ENCODE results near the gene ACAD10. TPM values are rescaled to one million over a fixed set of nuclear protein-coding genes. Genes with fewer than 3 reads are reported as not detected.

ACAD10 gene
- total and polyA plus RNA-seq, 2 experiments from 2014 or later: 7.6 to 12.0 TPM

GRCh38 chr12:111785651-111786050 is 99.8 kb downstream of the ACAD10 start:
- Histone ChIP-seq H2AFZ (no peak overlapping the region), H3K4me2 (ENCODE audit: unreplicated experiment) (no peak overlapping the region), H3K27me3 (replicated peaks; ENCODE audit: insufficient read depth) (no peaks in the 10 kb centered on the region), H3F3A (ENCODE audit: insufficient read depth) (no peaks in the 10 kb centered on the region), H3K9me3 (ENCODE audit: low read depth) (no peaks in the 10 kb centered on the region), H3K4me1 (ENCODE audit: insufficient read depth) (peaks cover 4% of the 10 kb centered on the region), H3K36me3 (ENCODE audit: low read depth) (0 out of 2 replicates have a peak, but pooled peaks cover 6% of the 10 kb centered on the region), H4K20me1 (ENCODE audit: insufficient read depth) (no peaks in the 10 kb centered on the region), H3K79me2 (ENCODE audit: insufficient read depth) (no peaks in the 10 kb centered on the region), H3K9ac (no peak overlapping the region), H3K27ac (no peak overlapping the region), H3K4me3 (no peak overlapping the region), H3K9me2 (ENCODE audit: insufficient read depth) (no peaks in the 10 kb centered on the region)
- 70 to 73% methylated on average over 2 of the region's 2 CpGs for WGBS, 2 experiments (ENCODE audit: low coverage in 1 of 2, low lambda C conversion rate in 2 of 2, missing lambda C conversion rate in 2 of 2)
- in situ Hi-C loops (cut with MboI): no loop called here
- peak; percentile 73 for DNase-seq
- TF ChIP-seq EZH2 (IDR thresholded peaks at IDR 0.05; ENCODE audit: insufficient read depth, poor library complexity, severe bottlenecking) (no peak), EZH2phosphoT487 (IDR thresholded peaks at IDR 0.05; ENCODE audit: insufficient read depth, low read depth) (no peak)

- no peak overlapping the region for H3K4me3 ChIP-seq
- in situ Hi-C loops (cut with MboI): no loop called here
- no peak for TF ChIP-seq EZH2 (IDR thresholded peaks at IDR 0.05; ENCODE audit: insufficient read depth, poor library complexity, severe bottlenecking)
- TF ChIP-seq EZH2phosphoT487 (IDR thresholded peaks at IDR 0.05; ENCODE audit: insufficient read depth, low read depth): no peak
- peaks cover 4% of the 10 kb centered on the region for H3K4me1 ChIP-seq (ENCODE audit: insufficient read depth)
- no peak overlapping the region for H3K27ac ChIP-seq
- H3K9me2 ChIP-seq (ENCODE audit: insufficient read depth): no peaks in the 10 kb centered on the region
- H3K9me3 ChIP-seq (ENCODE audit: low read depth): no peaks in the 10 kb centered on the region
- H3F3A ChIP-seq (ENCODE audit: insufficient read depth): no peaks in the 10 kb centered on the region
- peak overlapping the region; percentile 53 for H2AFZ ChIP-seq
- no peaks in the 10 kb centered on the region for H3K36me3 ChIP-seq (ENCODE audit: low read depth)
- DNase-seq: peak; percentile 47
- no peaks in the 10 kb centered on the region for H3K27me3 ChIP-seq (replicated peaks; ENCODE audit: insufficient read depth)
- H3K9ac ChIP-seq: no peak overlapping the region
- 75 to 84% methylated on average over 7 to 8 of the region's 8 CpGs for WGBS, 2 experiments (ENCODE audit: low coverage in 1 of 2, low lambda C conversion rate in 2 of 2, missing lambda C conversion rate in 2 of 2)
- H4K20me1 ChIP-seq (ENCODE audit: insufficient read depth): no peaks in the 10 kb centered on the region
- no peaks in the 10 kb centered on the region for H3K79me2 ChIP-seq (ENCODE audit: insufficient read depth)
- H3K4me2 ChIP-seq (ENCODE audit: unreplicated experiment): no peak overlapping the region
These were observed 102.4 kb downstream of the ACAD10 start for GRCh38 chr12:111788178-111788654.

GRCh38 chr12:111789779-111790178 is 103.9 kb downstream of the ACAD10 start:
- H4K20me1 ChIP-seq (ENCODE audit: insufficient read depth): no peaks in the 10 kb centered on the region
- no peak overlapping the region for H3K4me2 ChIP-seq (ENCODE audit: unreplicated experiment)
- no peak overlapping the region for H2AFZ ChIP-seq
- H3K27me3 ChIP-seq (replicated peaks; ENCODE audit: insufficient read depth): no peaks in the 10 kb centered on the region
- no peaks in the 10 kb centered on the region for H3F3A ChIP-seq (ENCODE audit: insufficient read depth)
- no peaks in the 10 kb centered on the region for H3K79me2 ChIP-seq (ENCODE audit: insufficient read depth)
- no peak overlapping the region for H3K9ac ChIP-seq
- no peaks in the 10 kb centered on the region for H3K9me2 ChIP-seq (ENCODE audit: insufficient read depth)
- no peak overlapping the region for H3K27ac ChIP-seq
- H3K36me3 ChIP-seq (ENCODE audit: low read depth): no peaks in the 10 kb centered on the region
- H3K4me1 ChIP-seq (ENCODE audit: insufficient read depth): peaks cover 4% of the 10 kb centered on the region
- no peak overlapping the region for H3K4me3 ChIP-seq
- no peak for DNase-seq
- H3K9me3 ChIP-seq (ENCODE audit: low read depth): no peaks in the 10 kb centered on the region
- TF ChIP-seq EZH2 (IDR thresholded peaks at IDR 0.05; ENCODE audit: insufficient read depth, poor library complexity, severe bottlenecking): no peak
- no peak for TF ChIP-seq EZH2phosphoT487 (IDR thresholded peaks at IDR 0.05; ENCODE audit: insufficient read depth, low read depth)
- 83 to 86% methylated on average over 11 of the region's 11 CpGs for WGBS, 2 experiments (ENCODE audit: low coverage in 1 of 2, low lambda C conversion rate in 2 of 2, missing lambda C conversion rate in 2 of 2)
- in situ Hi-C loops (cut with MboI): no loop called here

GRCh38 chr12:111791507-111791906 is 105.7 kb downstream of the ACAD10 start:
- H3K36me3 ChIP-seq (ENCODE audit: low read depth): no peaks in the 10 kb centered on the region
- no peak for DNase-seq
- no peaks in the 10 kb centered on the region for H3K9me2 ChIP-seq (ENCODE audit: insufficient read depth)
- H3K4me3 ChIP-seq: no peak overlapping the region
- TF ChIP-seq EZH2 (IDR thresholded peaks at IDR 0.05; ENCODE audit: insufficient read depth, poor library complexity, severe bottlenecking): no peak
- no peak for TF ChIP-seq EZH2phosphoT487 (IDR thresholded peaks at IDR 0.05; ENCODE audit: insufficient read depth, low read depth)
- no peak overlapping the region for H3K9ac ChIP-seq
- in situ Hi-C loops (cut with MboI): no loop called here
- no peak overlapping the region for H3K4me2 ChIP-seq (ENCODE audit: unreplicated experiment)
- H3K27ac ChIP-seq: no peak overlapping the region
- H3K9me3 ChIP-seq (ENCODE audit: low read depth): no peaks in the 10 kb centered on the region
- no peak overlapping the region for H2AFZ ChIP-seq
- H4K20me1 ChIP-seq (ENCODE audit: insufficient read depth): no peaks in the 10 kb centered on the region
- H3K27me3 ChIP-seq (replicated peaks; ENCODE audit: insufficient read depth): no peaks in the 10 kb centered on the region
- WGBS, 2 experiments (ENCODE audit: low coverage in 1 of 2, low lambda C conversion rate in 2 of 2, missing lambda C conversion rate in 2 of 2): 83 to 89% methylated on average over 8 of the region's 8 CpGs
- peaks cover 4% of the 10 kb centered on the region for H3K4me1 ChIP-seq (ENCODE audit: insufficient read depth)
- H3K79me2 ChIP-seq (ENCODE audit: insufficient read depth): no peaks in the 10 kb centered on the region
- H3F3A ChIP-seq (ENCODE audit: insufficient read depth): no peaks in the 10 kb centered on the region

Data from GM23248 (cell line).